ENCODE measurements around the gene FAM3D.

DNA sequence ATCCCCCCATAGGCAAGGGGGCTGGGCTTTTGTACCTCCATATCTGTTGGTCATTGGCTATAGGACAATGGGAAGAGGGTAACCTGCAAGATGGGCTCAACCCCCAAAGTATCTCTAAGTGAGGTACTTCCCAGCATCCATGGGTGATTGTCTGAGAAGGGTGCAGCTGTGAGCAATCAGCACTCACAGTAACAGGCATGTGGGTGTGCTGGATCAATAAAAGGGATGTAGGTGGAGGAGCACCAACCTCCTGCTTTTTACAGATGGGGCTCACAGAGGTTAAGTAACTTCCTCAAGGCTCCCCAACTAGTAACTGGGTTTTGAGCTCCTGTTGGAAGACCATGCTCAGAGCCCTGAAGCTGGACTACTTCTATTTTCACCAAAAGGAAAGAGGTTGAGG lies 63.0 kb downstream of the FAM3D start:
- TF ChIP-seq, protein P1, sequence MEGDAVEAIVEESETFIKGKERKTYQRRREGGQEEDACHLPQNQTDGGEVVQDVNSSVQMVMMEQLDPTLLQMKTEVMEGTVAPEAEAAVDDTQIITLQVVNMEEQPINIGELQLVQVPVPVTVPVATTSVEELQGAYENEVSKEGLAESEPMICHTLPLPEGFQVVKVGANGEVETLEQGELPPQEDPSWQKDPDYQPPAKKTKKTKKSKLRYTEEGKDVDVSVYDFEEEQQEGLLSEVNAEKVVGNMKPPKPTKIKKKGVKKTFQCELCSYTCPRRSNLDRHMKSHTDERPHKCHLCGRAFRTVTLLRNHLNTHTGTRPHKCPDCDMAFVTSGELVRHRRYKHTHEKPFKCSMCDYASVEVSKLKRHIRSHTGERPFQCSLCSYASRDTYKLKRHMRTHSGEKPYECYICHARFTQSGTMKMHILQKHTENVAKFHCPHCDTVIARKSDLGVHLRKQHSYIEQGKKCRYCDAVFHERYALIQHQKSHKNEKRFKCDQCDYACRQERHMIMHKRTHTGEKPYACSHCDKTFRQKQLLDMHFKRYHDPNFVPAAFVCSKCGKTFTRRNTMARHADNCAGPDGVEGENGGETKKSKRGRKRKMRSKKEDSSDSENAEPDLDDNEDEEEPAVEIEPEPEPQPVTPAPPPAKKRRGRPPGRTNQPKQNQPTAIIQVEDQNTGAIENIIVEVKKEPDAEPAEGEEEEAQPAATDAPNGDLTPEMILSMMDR (IDR thresholded peaks at IDR 0.05), result no peak
- TF ChIP-seq POLR2A (IDR thresholded peaks at IDR 0.05; ENCODE audit: low read depth) (no peak), EP300 (IDR thresholded peaks at IDR 0.05) (no peak)
